Measurements from ENCODE around the gene MRPL17.
"Not testable (repeated sequence)": the region's sequence is repeated elsewhere in the genome, so short reads cannot be mapped to it uniquely, and the experiment has no call there.

MRPL17 gene

DNA sequence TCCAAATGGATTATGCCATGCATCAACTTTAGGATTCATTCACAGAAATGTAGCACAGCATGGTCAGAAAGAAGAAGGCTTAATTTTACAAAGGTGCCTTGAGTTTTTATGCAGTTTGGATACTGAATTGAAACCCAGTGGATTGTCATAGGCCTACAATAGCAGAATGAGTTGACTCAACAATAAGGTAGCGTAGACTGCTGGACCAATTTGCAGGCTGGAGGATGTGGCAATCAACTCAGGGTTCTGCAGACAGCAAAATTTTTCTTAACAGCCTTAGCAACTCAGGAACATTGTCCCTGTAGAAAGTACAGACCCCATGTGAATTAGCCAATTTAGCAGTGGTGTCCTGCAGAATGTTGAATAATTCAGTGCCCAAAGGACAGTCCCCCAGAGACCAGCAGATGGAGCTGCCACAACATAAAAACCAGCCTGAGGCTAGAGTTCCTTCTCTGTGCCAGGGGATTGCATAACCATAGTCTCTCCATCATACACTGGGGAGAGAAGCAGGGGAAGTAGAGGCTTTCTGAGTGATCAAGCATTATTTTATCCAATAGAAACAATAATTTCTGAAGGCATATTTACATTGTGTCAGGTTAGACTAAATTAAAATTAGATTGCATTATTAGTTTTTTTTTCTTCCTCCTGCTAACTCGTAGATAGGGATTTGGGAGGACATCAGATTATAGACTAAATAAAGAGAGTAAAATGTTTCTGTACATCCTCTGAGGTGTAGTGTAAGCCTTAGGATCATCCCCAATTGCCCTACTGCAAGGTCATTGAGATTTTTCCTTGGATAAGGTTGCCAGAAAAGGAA is 20.3 kb upstream of the MRPL17 start:
- Histone ChIP-seq H3K27ac (ENCODE audit: low read depth, low read length) (no peak overlapping the region), H3K9ac (ENCODE audit: low read length) (no peak overlapping the region), H3K4me1 (ENCODE audit: insufficient read depth, low read length) (peaks cover 7% of the 10 kb centered on the region)

DNA sequence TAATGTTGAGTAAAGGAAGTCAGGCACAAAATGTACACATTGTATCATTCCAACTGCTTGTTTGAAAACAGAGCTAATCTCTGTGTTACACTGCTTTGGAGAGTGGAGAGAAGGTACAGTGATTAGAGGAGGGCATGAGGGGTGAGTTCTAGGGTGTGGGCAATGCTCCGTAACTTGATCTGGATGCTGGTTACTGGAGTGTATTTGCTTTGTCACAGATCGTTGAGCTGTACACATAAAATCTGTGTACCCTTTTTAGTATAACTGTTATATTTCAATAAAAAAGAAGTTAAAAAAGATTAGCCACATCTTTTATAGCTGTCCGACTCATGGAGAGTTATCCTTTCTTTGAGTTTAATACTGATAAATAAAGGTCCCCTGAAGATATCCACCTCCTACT is 18.8 kb upstream of the MRPL17 start:
- H3K9ac ChIP-seq (ENCODE audit: low read length); H3K4me1 ChIP-seq (ENCODE audit: insufficient read depth, low read length); H3K27ac ChIP-seq (ENCODE audit: low read depth, low read length); H3K36me3 ChIP-seq (ENCODE audit: insufficient read depth, low read length); H3K27me3 ChIP-seq (ENCODE audit: control insufficient read depth in 1 of 2, insufficient read depth in 2 of 2, low read length in 2 of 2); H3K9me3 ChIP-seq (ENCODE audit: low read length); H3K4me3 ChIP-seq (ENCODE audit: low read depth in 1 of 2, low read length in 2 of 2): not testable (repeated sequence)

More for the DNA sequence above, 20.3 kb upstream of the MRPL17 start:
- no peaks in the 10 kb centered on the region for H3K27me3 ChIP-seq (ENCODE audit: control insufficient read depth in 1 of 2, insufficient read depth in 2 of 2, low read length in 2 of 2)
- H3K9me3 ChIP-seq (ENCODE audit: low read length): no peaks in the 10 kb centered on the region
- H3K36me3 ChIP-seq (ENCODE audit: insufficient read depth, low read length): no peaks in the 10 kb centered on the region
- H3K4me3 ChIP-seq (ENCODE audit: low read depth in 1 of 2, low read length in 2 of 2): no peak overlapping the region

- Histone ChIP-seq H3K4me3 (ENCODE audit: low read depth in 1 of 2, low read length in 2 of 2) (no peak overlapping the region), H3K9ac (ENCODE audit: low read length) (no peak overlapping the region), H3K4me1 (ENCODE audit: insufficient read depth, low read length) (peaks cover 17% of the 10 kb centered on the region), H3K36me3 (ENCODE audit: insufficient read depth, low read length) (no peaks in the 10 kb centered on the region), H3K9me3 (ENCODE audit: low read length) (no peaks in the 10 kb centered on the region), H3K27me3 (ENCODE audit: control insufficient read depth in 1 of 2, insufficient read depth in 2 of 2, low read length in 2 of 2) (no peaks in the 10 kb centered on the region), H3K27ac (ENCODE audit: low read depth, low read length) (no peak overlapping the region)
Observed at GRCh38 chr11:6695377-6695776, 12.2 kb upstream of the MRPL17 start.

DNA sequence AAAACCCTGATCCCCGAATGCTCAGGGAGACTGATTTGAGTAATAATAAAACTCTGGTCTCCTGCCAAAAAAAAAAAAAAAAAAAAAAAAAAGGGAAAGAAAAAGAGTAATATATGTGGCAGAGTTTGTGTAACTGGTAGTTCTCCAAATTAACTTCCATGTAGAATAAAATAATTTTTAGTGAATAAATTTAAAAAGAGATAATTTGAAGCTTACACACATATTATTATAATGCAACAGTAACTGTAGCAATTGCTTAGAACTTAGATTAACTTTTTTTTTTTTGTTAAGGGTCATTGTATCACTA is 11.0 kb upstream of the MRPL17 start:
- no peaks in the 10 kb centered on the region for H3K27me3 ChIP-seq (ENCODE audit: control insufficient read depth in 1 of 2, insufficient read depth in 2 of 2, low read length in 2 of 2)
- H3K9me3 ChIP-seq (ENCODE audit: low read length): no peaks in the 10 kb centered on the region
- no peaks in the 10 kb centered on the region for H3K36me3 ChIP-seq (ENCODE audit: insufficient read depth, low read length)
- H3K4me1 ChIP-seq (ENCODE audit: insufficient read depth, low read length): peaks cover 17% of the 10 kb centered on the region
- H3K27ac ChIP-seq (ENCODE audit: low read depth, low read length): no peak overlapping the region
- H3K9ac ChIP-seq (ENCODE audit: low read length): no peak overlapping the region
- no peak overlapping the region for H3K4me3 ChIP-seq (ENCODE audit: low read depth in 1 of 2, low read length in 2 of 2)

- peaks cover 17% of the 10 kb centered on the region for H3K4me1 ChIP-seq (ENCODE audit: insufficient read depth, low read length)
- no peak overlapping the region for H3K4me3 ChIP-seq (ENCODE audit: low read depth in 1 of 2, low read length in 2 of 2)
- H3K27ac ChIP-seq (ENCODE audit: low read depth, low read length): no peak overlapping the region
- no peaks in the 10 kb centered on the region for H3K9me3 ChIP-seq (ENCODE audit: low read length)
- H3K36me3 ChIP-seq (ENCODE audit: insufficient read depth, low read length): no peaks in the 10 kb centered on the region
- H3K9ac ChIP-seq (ENCODE audit: low read length): no peak overlapping the region
- H3K27me3 ChIP-seq (ENCODE audit: control insufficient read depth in 1 of 2, insufficient read depth in 2 of 2, low read length in 2 of 2): no peaks in the 10 kb centered on the region
Observed at GRCh38 chr11:6693342-6694228, 10.4 kb upstream of the MRPL17 start.

DNA sequence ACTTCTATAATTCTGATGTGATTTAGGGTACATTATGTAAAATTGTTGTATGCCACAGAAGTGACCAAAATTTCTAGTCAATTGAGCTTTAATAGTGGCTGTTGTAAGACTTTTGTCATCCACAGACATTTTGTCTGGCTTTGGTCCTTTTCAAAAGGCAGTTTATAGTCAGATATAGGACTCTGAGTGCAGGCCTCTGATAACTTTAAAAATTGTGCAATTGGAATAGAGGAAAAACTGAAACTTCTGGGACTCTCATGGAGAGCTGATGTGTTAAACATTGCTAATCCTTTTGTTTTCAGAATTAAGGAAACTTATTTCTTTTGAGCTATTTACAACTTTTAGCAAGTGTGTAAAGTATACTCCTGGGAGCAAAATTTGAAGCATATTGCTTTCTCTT is 9.0 kb upstream of the MRPL17 start:
- H3K4me3 ChIP-seq (ENCODE audit: low read depth in 1 of 2, low read length in 2 of 2): no peak overlapping the region
- peaks cover 17% of the 10 kb centered on the region for H3K4me1 ChIP-seq (ENCODE audit: insufficient read depth, low read length)
- no peaks in the 10 kb centered on the region for H3K9me3 ChIP-seq (ENCODE audit: low read length)
- no peaks in the 10 kb centered on the region for H3K27me3 ChIP-seq (ENCODE audit: control insufficient read depth in 1 of 2, insufficient read depth in 2 of 2, low read length in 2 of 2)
- no peaks in the 10 kb centered on the region for H3K36me3 ChIP-seq (ENCODE audit: insufficient read depth, low read length)
- no peak overlapping the region for H3K9ac ChIP-seq (ENCODE audit: low read length)
- H3K27ac ChIP-seq (ENCODE audit: low read depth, low read length): no peak overlapping the region

DNA sequence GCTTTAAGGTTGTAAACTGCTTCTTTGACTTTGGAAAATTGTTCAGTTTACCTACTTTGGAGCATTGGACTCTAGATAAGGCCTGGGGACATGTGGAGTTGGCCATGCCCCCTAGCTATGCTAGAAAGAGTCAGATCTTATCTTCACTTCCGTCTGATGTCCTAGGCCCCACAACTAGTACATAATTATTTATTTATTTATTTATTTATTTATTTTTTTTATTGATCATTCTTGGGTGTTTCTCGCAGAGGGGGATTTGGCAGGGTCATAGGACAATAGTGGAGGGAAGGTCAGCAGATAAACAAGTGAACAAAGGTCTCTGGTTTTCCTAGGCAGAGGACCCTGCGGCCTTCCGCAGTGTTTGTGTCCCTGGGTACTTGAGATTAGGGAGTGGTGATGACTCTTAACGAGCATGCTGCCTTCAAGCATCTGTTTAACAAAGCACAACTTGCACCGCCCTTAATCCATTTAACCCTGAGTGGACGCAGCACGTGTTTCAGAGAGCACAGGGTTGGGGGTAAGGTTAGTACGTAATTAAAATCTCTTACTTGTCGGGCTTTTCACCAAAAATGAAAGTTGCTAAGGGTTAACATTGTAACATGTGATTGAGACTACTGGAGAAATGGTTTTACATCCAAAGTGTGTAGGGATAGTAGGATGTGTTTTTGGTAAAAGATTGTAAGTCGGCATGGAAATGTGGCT is 7.4 kb upstream of the MRPL17 start:
- H3K27me3 ChIP-seq (ENCODE audit: control insufficient read depth in 1 of 2, insufficient read depth in 2 of 2, low read length in 2 of 2); H3K27ac ChIP-seq (ENCODE audit: low read depth, low read length); H3K36me3 ChIP-seq (ENCODE audit: insufficient read depth, low read length); H3K9me3 ChIP-seq (ENCODE audit: low read length); H3K9ac ChIP-seq (ENCODE audit: low read length); H3K4me3 ChIP-seq (ENCODE audit: low read depth in 1 of 2, low read length in 2 of 2): not testable (repeated sequence)
- H3K4me1 ChIP-seq (ENCODE audit: insufficient read depth, low read length): peaks cover 12% of the 10 kb centered on the region

- Histone ChIP-seq H3K27ac (ENCODE audit: low read depth, low read length) (no peak overlapping the region), H3K4me1 (ENCODE audit: insufficient read depth, low read length) (peaks cover 3% of the 10 kb centered on the region), H3K36me3 (ENCODE audit: insufficient read depth, low read length) (no peaks in the 10 kb centered on the region), H3K27me3 (ENCODE audit: control insufficient read depth in 1 of 2, insufficient read depth in 2 of 2, low read length in 2 of 2) (no peaks in the 10 kb centered on the region), H3K9ac (ENCODE audit: low read length) (no peak overlapping the region), H3K9me3 (ENCODE audit: low read length) (no peaks in the 10 kb centered on the region), H3K4me3 (ENCODE audit: low read depth in 1 of 2, low read length in 2 of 2) (no peak overlapping the region)
Observed at GRCh38 chr11:6687876-6688275, 4.7 kb upstream of the MRPL17 start.

GRCh38 chr11:6686006-6686405 is 2.9 kb upstream of the MRPL17 start:
- H3K36me3 ChIP-seq (ENCODE audit: insufficient read depth, low read length): peaks cover 6% of the 10 kb centered on the region
- no peak overlapping the region for H3K4me3 ChIP-seq (ENCODE audit: low read depth in 1 of 2, low read length in 2 of 2)
- no peak overlapping the region for H3K27ac ChIP-seq (ENCODE audit: low read depth, low read length)
- no peaks in the 10 kb centered on the region for H3K27me3 ChIP-seq (ENCODE audit: control insufficient read depth in 1 of 2, insufficient read depth in 2 of 2, low read length in 2 of 2)
- H3K9ac ChIP-seq (ENCODE audit: low read length): no peak overlapping the region
- no peaks in the 10 kb centered on the region for H3K9me3 ChIP-seq (ENCODE audit: low read length)
- H3K4me1 ChIP-seq (ENCODE audit: insufficient read depth, low read length): peaks cover 15% of the 10 kb centered on the region

- H3K36me3 ChIP-seq (ENCODE audit: insufficient read depth, low read length): peaks cover 13% of the 10 kb centered on the region
- H3K27me3 ChIP-seq (ENCODE audit: control insufficient read depth in 1 of 2, insufficient read depth in 2 of 2, low read length in 2 of 2); H3K9me3 ChIP-seq (ENCODE audit: low read length): not testable (repeated sequence)
- peak overlapping the region in 1 of 2 donors; percentile 93 for H3K4me3 ChIP-seq (ENCODE audit: low read depth in 1 of 2, low read length in 2 of 2)
- H3K27ac ChIP-seq (ENCODE audit: low read depth, low read length): peak overlapping the region; percentile 85
- H3K9ac ChIP-seq (ENCODE audit: low read length): peak overlapping the region; percentile 37
- H3K4me1 ChIP-seq (ENCODE audit: insufficient read depth, low read length): peaks cover 15% of the 10 kb centered on the region
Observed at GRCh38 chr11:6684068-6684467, 928 bp upstream of the MRPL17 start.

DNA sequence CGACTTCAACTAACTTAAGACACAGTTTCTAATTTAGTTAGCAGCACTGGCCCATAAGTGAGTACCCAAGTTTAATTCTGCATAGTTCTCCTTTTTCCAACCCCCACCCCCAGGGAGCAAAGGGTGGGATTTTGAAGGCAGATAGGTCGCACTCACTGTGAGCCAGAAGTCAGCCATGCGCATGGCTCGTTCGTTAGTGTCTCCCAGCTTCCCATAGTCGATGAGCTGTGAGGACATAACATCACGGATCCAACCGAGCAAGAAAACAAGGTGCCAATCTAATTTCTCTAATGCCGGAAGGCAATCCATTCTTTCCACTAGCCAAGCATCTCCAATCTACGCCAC is 577 bp downstream of the MRPL17 start:
- Histone ChIP-seq H3K27me3 (ENCODE audit: control insufficient read depth in 1 of 2, insufficient read depth in 2 of 2, low read length in 2 of 2) (no peaks in the 10 kb centered on the region), H3K4me1 (ENCODE audit: insufficient read depth, low read length) (peaks cover 15% of the 10 kb centered on the region), H3K27ac (ENCODE audit: low read depth, low read length) (peak overlapping the region; percentile 92), H3K36me3 (ENCODE audit: insufficient read depth, low read length) (peaks cover 13% of the 10 kb centered on the region), H3K4me3 (ENCODE audit: low read depth in 1 of 2, low read length in 2 of 2) (peak overlapping the region; percentile 87 to 93), H3K9ac (ENCODE audit: low read length) (peak overlapping the region; percentile 74), H3K9me3 (ENCODE audit: low read length) (no peaks in the 10 kb centered on the region)

All from muscle layer of colon (tissue), 2 donors.